Fibroblast of skin of right quadriceps (primary cell): ENCODE measurements around the gene OR8H1.

ENCODE experiments used
- DNase-seq: peaks from one replicate; pipeline ENCODE4 v3.0.0-alpha.2; 2013

The OR8H1 gene

GRCh38 chr11:56292154-56292553, at the start of gene OR8H1:
TSS of gene OR8H1 (minus strand) at chr11:56292254. CDS start at chr11:56291062, 1,192 bp downstream.
- DNase-seq = no peak

GRCh38 chr11:56340289-56340688, 48.2 kb upstream of the OR8H1 start:
- DNase-seq = no peak

GRCh38 chr11:56333156-56333555, 41.1 kb upstream of the OR8H1 start:
- DNase-seq = no peak

GRCh38 chr11:56331861-56332491, 39.9 kb upstream of the OR8H1 start:
- DNase-seq = no peak

GRCh38 chr11:56314844-56315243, 22.8 kb upstream of the OR8H1 start, which contains the start of gene OR8K3:
TSS of gene OR8K3 (plus strand) at chr11:56315144. CDS start at chr11:56318307, 3,163 bp downstream.
- DNase-seq = no peak

GRCh38 chr11:56307836-56308235, 15.8 kb upstream of the OR8H1 start:
- no peak for DNase-seq

- DNase-seq = no peak
Observed at GRCh38 chr11:56296898-56297297, 4.8 kb upstream of the OR8H1 start.

- DNase-seq = no peak
Observed at GRCh38 chr11:56273854-56274253, 18.2 kb downstream of the OR8H1 start, which contains the start of gene OR5T1. TSS of gene OR5T1 (plus strand) at chr11:56274154. CDS start at chr11:56275639, 1,485 bp downstream.

- DNase-seq = no peak
Observed at GRCh38 chr11:56271092-56271491, 21.0 kb downstream of the OR8H1 start.

- DNase-seq = no peak
Observed at GRCh38 chr11:56251954-56252353, 40.1 kb downstream of the OR8H1 start, which contains the start of gene OR5T3. TSS of gene OR5T3 (plus strand) at chr11:56252254. CDS start at chr11:56252254, 0 bp downstream.
